Spleen (tissue), 11 donors: Measurements from ENCODE around the gene PAPOLA. TPM values are rescaled to one million over a fixed set of nuclear protein-coding genes. Genes with fewer than 3 reads are reported as not detected.
A peak's percentile ranks its signal among the peaks of the same experiment; 100 is the strongest.

Source experiments
- DNase-seq: peaks from one replicate; pipeline ENCODE4 v3.0.0-alpha.2; 2020
- H3K27ac ChIP-seq, 8 donors: fragments of 200-600 bp; sonication (generic) in 7 of 8; 1 replicate in 4 of 8; 2 replicates in 4 of 8; pipeline versions ENCODE4 v1.5.0 to v1.8.0; 2016 to 2021; ENCODE audit warnings: inconsistent platforms in 4 of 8, mild to moderate bottlenecking in 4 of 8, moderate library complexity in 1 of 8
- H3K27me3 ChIP-seq, 7 donors: fragments of 200-600 bp; sonication (generic) in 6 of 7; replicated peaks in 1 of 7; 1 replicate in 4 of 7; 2 replicates in 3 of 7; pipeline versions ENCODE4 v1.5.0 to v1.8.0; 2016 to 2021; ENCODE audit warnings: inconsistent platforms in 3 of 7, mild to moderate bottlenecking in 1 of 7
- H3K36me3 ChIP-seq, 6 donors: fragments of 200-600 bp; sonication (generic) in 5 of 6; 1 replicate in 4 of 6; 2 replicates in 2 of 6; pipeline versions ENCODE4 v1.5.0 to v1.8.0; 2016 to 2021; ENCODE audit warnings: inconsistent platforms in 2 of 6
- H3K4me1 ChIP-seq, 6 donors: fragments of 200-600 bp; sonication (generic) in 5 of 6; 1 replicate in 3 of 6; 2 replicates in 3 of 6; pipeline versions ENCODE4 v1.5.0 to v1.8.0; 2016 to 2021; ENCODE audit warnings: inconsistent platforms in 3 of 6
- H3K4me3 ChIP-seq, 8 donors: fragments of 200-600 bp; sonication (generic) in 7 of 8; 1 replicate in 4 of 8; 2 replicates in 4 of 8; pipeline versions ENCODE4 v1.5.0 to v1.8.0; 2016 to 2021; ENCODE audit warnings: inconsistent platforms in 4 of 8, mild to moderate bottlenecking in 4 of 8, moderate library complexity in 2 of 8
- H3K9me3 ChIP-seq, 8 donors: fragments of 200-600 bp; sonication (generic) in 7 of 8; 1 replicate in 4 of 8; 2 replicates in 4 of 8; pipeline versions ENCODE4 v1.5.0 to v1.8.0; 2016 to 2021; ENCODE audit warnings: inconsistent platforms in 4 of 8
- POLR2A ChIP-seq, 3 donors: fragments of 450-650 bp; IDR thresholded peaks; one replicate each; pipeline ENCODE4 v1.5.1; 2017; ENCODE audit warnings: antibody characterized with exemption in 3 of 3, mild to moderate bottlenecking in 1 of 3
- POLR2AphosphoS5 ChIP-seq, 3 donors: sonication (generic); formaldehyde crosslinking; IDR thresholded peaks; one replicate each; pipeline ENCODE4 v1.5.1; 2017; ENCODE audit warnings: antibody characterized with exemption in 3 of 3
- WGBS, 5 donors: extraction: QIAGEN DNeasy Blood & Tissue Kit in 3 of 5; methylation state at CpG; one replicate each; pipeline versions ENCODE4 v1.1.5 to v1.1.7; 2013 to 2018; 5-methylcytosine and 5-hydroxymethylcytosine counted together
- intact Hi-C: fragments of 100-400 bp; cut with DNase I; formaldehyde crosslinking; loops from one replicate; pipeline ENCODE4 v1.15.0; 2023; ENCODE audit warnings: low total_unique reads
- polyA plus RNA-seq, 3 donors: library from polyadenylated mRNA; stranded (reverse); fragments of 200-250 nt; gene quantifications; one replicate each; pipeline ENCODE4 v1.2.1, GENCODE V29; 2013
- total RNA-seq, 7 donors: library from RNA; depleted of rRNA in 3 of 7; stranded (reverse); fragments of >200 nt in 3 of 7; fragmentation: NEBNext Ultra II Directional in 4 of 7; extraction: Animal tissue kit (Norgen Biotek cat#: 25700) in 4 of 7; gene quantifications; one replicate each; pipeline versions ENCODE4 v1.1.0 to v1.2.1, GENCODE V29; 2016 to 2021
- TF ChIP-seq, protein P1 (sequence below), 11 experiments: fragments of 200-600 bp in 7 of 11; fragments of 450-650 bp in 4 of 11; sonication (generic) in 4 of 11; IDR thresholded peaks in 8 of 11; conservative IDR thresholded peaks in 3 of 11; 1 replicate in 7 of 11; 2 replicates in 4 of 11; pipeline versions ENCODE4 v1.4.0 to v1.8.0; 2016 to 2021; ENCODE audit warnings: antibody characterized with exemption in 11 of 11, inconsistent platforms in 4 of 11, mild to moderate bottlenecking in 1 of 11
- donor health status: healthy with polysubstance abuse.
- donor health status: DM: no; HTN: no; CAD: no; lungs with moderate emphysema.
- donor health status: DM: no; HTN: no; CAD: no.
- donor health status: Bipolar disorder and iron deficiency.
- donor health status: healthy.
- donor health status: DM: no; HTN: no; CAD: no.
- donor health status: DM: yes; HTN: yes; CAD: no.

Gene PAPOLA
- total and polyA plus RNA-seq, 10 donors = 56.4 to 311 (median 201) TPM

DNA sequence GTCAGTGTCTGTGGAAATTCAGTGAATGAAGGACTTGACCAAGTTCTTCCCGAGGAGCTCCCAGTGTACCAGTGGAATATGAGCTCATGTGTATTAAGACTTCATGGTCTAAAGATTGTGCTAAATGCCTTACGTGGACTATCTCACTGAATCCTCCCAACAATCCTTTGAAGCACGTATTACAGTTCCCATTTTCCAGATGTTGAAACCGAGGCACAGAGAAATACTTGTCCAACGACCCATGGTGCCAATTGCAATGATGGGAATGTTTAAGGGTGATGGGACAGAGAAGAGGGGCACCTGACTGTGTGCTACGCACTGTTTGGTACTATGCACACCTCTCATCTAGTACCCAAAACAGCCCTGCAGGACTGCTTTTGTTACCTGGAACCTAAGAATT is 77.2 kb downstream of the PAPOLA start:
- H3K4me3 ChIP-seq = no peak overlapping the region
- no peaks in the 10 kb centered on the region for H3K9me3 ChIP-seq
- TF ChIP-seq POLR2AphosphoS5 (IDR thresholded peaks at IDR 0.05) (no peak), POLR2A (IDR thresholded peaks at IDR 0.05) (no peak)
- TF ChIP-seq, protein P1, sequence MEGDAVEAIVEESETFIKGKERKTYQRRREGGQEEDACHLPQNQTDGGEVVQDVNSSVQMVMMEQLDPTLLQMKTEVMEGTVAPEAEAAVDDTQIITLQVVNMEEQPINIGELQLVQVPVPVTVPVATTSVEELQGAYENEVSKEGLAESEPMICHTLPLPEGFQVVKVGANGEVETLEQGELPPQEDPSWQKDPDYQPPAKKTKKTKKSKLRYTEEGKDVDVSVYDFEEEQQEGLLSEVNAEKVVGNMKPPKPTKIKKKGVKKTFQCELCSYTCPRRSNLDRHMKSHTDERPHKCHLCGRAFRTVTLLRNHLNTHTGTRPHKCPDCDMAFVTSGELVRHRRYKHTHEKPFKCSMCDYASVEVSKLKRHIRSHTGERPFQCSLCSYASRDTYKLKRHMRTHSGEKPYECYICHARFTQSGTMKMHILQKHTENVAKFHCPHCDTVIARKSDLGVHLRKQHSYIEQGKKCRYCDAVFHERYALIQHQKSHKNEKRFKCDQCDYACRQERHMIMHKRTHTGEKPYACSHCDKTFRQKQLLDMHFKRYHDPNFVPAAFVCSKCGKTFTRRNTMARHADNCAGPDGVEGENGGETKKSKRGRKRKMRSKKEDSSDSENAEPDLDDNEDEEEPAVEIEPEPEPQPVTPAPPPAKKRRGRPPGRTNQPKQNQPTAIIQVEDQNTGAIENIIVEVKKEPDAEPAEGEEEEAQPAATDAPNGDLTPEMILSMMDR (IDR thresholded peaks at IDR 0.05 in 8 of 11, conservative IDR thresholded peaks at IDR 0.05 in 3 of 11) = no peak
- WGBS, 5 donors = 81 to 96% (median 93%) methylated on average over 6 of the region's 6 CpGs
- H3K36me3 ChIP-seq = peaks cover 0 to 2% (median 0%) of the 10 kb centered on the region in 6 donors
- H3K27me3 ChIP-seq = peaks cover 0 to 11% (median 0%) of the 10 kb centered on the region in 7 donors
- peaks cover 0 to 32% (median 6%) of the 10 kb centered on the region in 6 donors for H3K4me1 ChIP-seq
- H3K27ac ChIP-seq = no peak overlapping the region
- intact Hi-C loops = no loop called here
- DNase-seq = no peak

DNA sequence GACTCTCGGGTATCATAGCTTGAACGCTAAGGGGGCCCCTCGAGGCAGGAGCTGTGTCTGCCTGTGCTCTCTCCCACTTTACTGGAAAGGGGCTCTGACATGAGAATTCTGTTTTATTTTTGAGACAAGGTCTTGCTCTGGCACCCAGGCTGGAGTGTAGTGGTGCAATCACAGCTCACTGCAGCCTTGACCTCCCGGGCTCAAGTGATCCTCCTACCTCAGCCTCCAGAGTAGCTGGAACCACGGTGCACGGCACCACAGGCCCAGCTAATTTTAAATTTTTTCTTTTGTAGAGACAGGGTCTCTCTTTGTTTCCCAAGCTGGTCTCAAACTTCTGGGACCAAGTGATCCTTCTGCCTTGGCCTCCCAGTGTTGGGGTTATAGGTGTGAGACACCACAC is 77.7 kb downstream of the PAPOLA start:
- WGBS, 5 donors = 83 to 93% (median 90%) methylated on average over 6 of the region's 6 CpGs
- DNase-seq = no peak
- Histone ChIP-seq H3K4me1 (peaks cover 0 to 37% (median 6%) of the 10 kb centered on the region in 6 donors), H3K36me3 (no peaks in the 10 kb centered on the region), H3K27me3 (peaks cover 0 to 16% (median 0%) of the 10 kb centered on the region in 7 donors), H3K4me3 (no peak overlapping the region), H3K9me3 (no peaks in the 10 kb centered on the region), H3K27ac (no peak overlapping the region)
- intact Hi-C loops = loop anchor here (5.0 kb wide), 1 partner anchor 162 kb away; no protein-coding TSS in a partner anchor
- TF ChIP-seq POLR2A (IDR thresholded peaks at IDR 0.05) = no peak
- TF ChIP-seq, protein P1 (IDR thresholded peaks at IDR 0.05 in 8 of 11, conservative IDR thresholded peaks at IDR 0.05 in 3 of 11) = no peak
- no peak for TF ChIP-seq POLR2AphosphoS5 (IDR thresholded peaks at IDR 0.05)

DNA sequence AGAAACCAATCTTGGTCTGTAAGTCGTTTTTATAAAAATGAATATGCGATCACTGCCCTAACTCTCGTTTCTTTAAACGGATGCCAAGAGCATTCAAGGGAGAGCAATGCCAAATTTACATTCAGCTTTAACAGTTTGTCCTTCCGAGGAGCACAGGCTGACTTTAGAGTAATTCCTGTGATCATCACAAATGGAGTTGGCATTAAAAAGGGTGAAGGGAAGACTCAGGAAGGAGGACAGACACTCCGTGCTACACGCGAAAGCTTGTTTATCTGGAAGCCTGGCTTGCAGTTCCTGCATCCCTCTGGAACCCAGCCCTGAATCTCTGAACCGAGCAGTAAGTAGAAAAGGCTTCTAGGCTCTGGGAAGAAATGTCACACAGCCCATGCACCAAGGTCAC is 78.4 kb downstream of the PAPOLA start:
- H3K4me3 ChIP-seq = no peak overlapping the region
- H3K36me3 ChIP-seq = no peaks in the 10 kb centered on the region
- intact Hi-C loops = loop anchor here (5.0 kb wide), 1 partner anchor 162 kb away; no protein-coding TSS in a partner anchor
- H3K27me3 ChIP-seq = peaks cover 0 to 22% (median 0%) of the 10 kb centered on the region in 7 donors
- 57 to 80% (median 73%) methylated on average over 9 of the region's 9 CpGs for WGBS, 5 donors
- H3K9me3 ChIP-seq = no peaks in the 10 kb centered on the region
- peak; percentile 16 for DNase-seq
- TF ChIP-seq POLR2A (IDR thresholded peaks at IDR 0.05) = no peak
- TF ChIP-seq, protein P1 (IDR thresholded peaks at IDR 0.05 in 8 of 11, conservative IDR thresholded peaks at IDR 0.05 in 3 of 11) = no peak
- no peak for TF ChIP-seq POLR2AphosphoS5 (IDR thresholded peaks at IDR 0.05)
- H3K27ac ChIP-seq = no peak overlapping the region
- H3K4me1 ChIP-seq = peaks cover 0 to 37% (median 6%) of the 10 kb centered on the region in 6 donors

DNA sequence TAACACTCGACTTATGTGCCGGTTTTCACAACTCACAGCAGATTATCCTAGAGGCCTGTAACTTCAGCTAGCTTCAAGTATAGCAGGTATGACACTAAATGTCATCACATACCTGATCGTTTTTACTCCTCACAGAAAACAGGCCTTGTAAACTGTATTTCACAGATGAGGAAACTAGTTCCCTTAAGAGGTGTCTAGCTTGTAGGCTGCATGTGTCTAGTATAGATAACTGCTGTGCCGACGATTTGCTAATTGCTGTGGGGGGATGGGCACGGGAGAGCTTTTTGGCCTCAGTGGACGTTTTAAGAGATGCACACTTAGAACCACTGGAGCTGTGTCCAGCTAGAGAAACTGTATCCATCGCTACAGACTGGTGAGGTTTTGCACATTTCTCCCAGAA is 78.8 kb downstream of the PAPOLA start:
- H3K4me3 ChIP-seq = no peak overlapping the region
- TF ChIP-seq POLR2A (IDR thresholded peaks at IDR 0.05) (no peak), POLR2AphosphoS5 (IDR thresholded peaks at IDR 0.05) (no peak)
- TF ChIP-seq, protein P1 (IDR thresholded peaks at IDR 0.05 in 8 of 11, conservative IDR thresholded peaks at IDR 0.05 in 3 of 11) = no peak
- peaks cover 0 to 25% (median 0%) of the 10 kb centered on the region in 7 donors for H3K27me3 ChIP-seq
- H3K36me3 ChIP-seq = no peaks in the 10 kb centered on the region
- intact Hi-C loops = loop anchor here (5.0 kb wide), 1 partner anchor 161 kb away; no protein-coding TSS in a partner anchor
- no peak for DNase-seq
- 66 to 74% (median 70%) methylated on average over 8 of the region's 8 CpGs for WGBS, 5 donors
- H3K9me3 ChIP-seq = no peaks in the 10 kb centered on the region
- H3K4me1 ChIP-seq = peaks cover 0 to 33% (median 6%) of the 10 kb centered on the region in 6 donors
- H3K27ac ChIP-seq = no peak overlapping the region
